ENCODE measurements around the gene CGB2.
"Not testable (repeated sequence)": the region's sequence is repeated elsewhere in the genome, so short reads cannot be mapped to it uniquely, and the experiment has no call there.

CGB2 gene

DNA sequence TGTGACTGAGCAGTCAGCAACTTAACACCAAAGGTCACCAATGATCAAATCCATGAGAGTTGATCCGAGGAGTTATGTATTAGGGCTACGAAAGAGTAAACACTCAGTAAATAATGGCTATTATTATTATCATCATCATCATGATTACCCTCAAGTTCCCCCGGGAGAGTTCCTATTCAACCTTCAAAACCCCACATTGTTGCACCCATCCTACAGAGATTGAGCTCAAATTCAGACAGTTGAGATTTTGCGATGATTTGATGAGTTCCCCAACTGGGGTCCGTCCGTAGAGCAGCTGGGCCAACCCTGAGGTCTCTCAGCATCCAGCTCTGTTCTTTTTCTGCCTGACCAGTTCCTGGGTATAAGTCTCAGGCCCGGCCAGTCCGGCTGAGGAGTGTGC lies 6.4 kb downstream of the CGB2 start:
- DNase-seq (ENCODE audit: low read depth in 2 of 2): not testable (repeated sequence)

- DNase-seq (ENCODE audit: low read depth in 2 of 2): not testable (repeated sequence)
These were observed 7.0 kb downstream of the CGB2 start for GRCh38 chr19:49038557-49039276.

DNA sequence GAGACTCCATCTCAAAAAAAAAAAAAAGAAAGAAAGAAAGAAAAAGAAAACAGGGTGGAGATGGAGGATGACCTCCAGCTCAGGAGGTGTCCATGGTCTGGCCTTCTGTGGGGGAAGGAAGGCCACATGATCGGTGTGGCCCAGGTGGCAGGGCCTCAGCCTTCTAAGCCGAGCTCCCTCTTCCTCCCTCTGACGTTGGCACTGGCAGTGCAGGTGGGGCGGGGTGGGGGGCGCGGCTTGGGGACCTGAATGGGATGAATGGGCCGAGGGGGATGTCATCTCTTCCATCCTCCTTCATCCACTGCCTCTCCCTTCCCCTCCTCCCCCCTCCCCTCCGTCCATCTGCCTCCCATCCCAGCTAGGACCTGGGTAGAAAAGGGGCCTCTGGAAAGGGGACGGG lies 8.0 kb downstream of the CGB2 start:
- not testable (repeated sequence) for DNase-seq (ENCODE audit: low read depth in 2 of 2)

DNA sequence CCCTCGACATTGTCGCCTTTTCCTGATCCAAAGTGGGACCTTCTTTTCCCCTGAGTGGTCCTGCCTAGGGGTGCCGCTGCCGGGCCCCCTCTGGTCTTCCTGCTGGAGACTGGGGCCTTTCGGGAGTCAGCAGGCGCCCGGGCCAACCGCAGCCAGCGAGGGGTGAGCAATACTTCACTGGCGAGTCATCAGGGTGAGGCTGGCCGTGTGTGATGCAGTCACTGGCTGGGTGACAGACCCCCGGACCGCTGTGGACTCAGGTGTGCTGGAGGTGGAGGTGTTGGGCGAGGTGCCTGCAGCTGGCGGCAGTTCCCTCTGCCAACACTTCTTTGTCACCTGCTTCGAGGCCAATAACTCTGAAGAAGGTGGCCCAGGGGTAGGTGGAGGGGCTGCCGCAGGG lies 10.5 kb downstream of the CGB2 start:
- DNase-seq (ENCODE audit: low read depth in 2 of 2): no peak

DNA sequence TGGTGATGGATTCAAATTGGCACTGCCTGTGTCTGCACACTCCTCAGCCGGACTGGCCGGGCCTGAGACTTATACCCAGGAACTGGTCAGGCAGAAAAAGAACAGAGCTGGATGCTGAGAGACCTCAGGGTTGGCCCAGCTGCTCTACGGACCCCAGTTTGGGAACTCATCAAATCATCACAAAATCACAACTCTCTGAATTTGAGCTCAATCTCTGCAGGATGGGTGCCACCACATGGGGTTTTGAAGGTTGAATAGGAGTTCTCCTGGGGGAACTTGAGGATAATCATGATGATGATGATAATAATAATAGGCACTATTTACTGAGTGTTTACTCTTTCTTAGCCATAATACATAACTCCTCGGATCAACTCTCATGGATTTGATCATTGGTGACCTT lies 11.0 kb downstream of the CGB2 start:
- DNase-seq (ENCODE audit: low read depth in 2 of 2): not testable (repeated sequence)

DNA sequence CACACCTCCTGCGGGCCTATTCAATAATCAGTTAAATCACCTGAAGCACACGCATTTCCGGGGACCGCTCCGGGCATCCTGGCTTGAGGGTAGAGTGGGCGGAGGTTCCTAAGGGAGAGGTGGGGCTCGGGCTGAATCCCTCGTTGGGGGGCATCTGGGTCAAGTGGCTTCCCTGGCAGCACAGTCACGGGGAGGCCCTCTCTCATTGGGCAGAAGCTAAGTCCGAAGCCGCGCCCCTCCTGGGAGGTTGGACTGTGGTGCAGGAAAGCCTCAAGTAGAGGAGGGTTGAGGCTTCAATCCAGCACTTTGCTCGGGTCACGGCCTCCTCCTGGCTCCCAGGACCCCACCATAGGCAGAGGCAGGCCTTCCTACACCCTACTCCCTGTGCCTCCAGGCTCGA lies 11.9 kb downstream of the CGB2 start, which contains the start of gene CGB5:
Gene CGB5, plus strand, starts transcription at position 301 of the 400 bp plus-strand sequence. CDS start 362 bp downstream, outside the sequence.
- DNase-seq (ENCODE audit: low read depth in 2 of 2): not testable (repeated sequence)

DNA sequence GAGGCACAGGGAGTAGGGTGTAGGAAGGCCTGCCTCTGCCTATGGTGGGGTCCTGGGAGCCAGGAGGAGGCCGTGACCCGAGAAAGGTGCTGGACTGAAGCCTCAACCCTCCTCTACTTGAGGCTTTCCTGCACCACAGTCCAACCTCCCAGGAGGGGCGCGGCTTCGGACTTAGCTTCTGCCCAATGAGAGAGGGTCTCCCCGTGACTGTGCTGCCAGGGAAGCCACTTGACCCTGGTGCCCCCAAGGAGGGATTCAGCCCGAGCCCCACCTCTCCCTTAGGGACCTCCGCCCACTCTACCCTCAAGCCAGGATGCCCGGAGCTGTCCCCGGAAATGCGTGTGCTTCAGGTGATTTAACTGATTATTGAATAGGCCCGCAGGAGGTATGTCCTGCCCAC lies 17.3 kb downstream of the CGB2 start, which contains the start of gene CGB8:
Gene CGB8, minus strand, starts transcription at position 101 of the 400 bp plus-strand sequence. CDS start 372 bp downstream, outside the sequence.
- DNase-seq (ENCODE audit: low read depth in 2 of 2): not testable (repeated sequence)

DNA sequence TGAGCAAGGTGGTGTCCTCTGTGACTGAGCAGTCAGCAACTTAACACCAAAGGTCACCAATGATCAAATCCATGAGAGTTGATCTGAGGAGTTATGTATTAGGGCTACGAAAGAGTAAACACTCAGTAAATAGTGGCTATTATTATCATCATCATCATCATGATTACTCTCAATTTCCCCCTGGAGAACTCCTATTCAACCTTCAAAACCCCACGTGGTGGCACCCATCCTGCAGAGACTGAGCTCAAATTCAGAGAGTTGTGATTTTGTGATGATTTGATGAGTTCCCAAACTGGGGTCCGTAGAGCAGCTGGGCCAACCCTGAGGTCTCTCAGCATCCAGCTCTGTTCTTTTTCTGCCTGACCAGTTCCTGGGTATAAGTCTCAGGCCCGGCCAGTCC lies 18.1 kb downstream of the CGB2 start:
- DNase-seq (ENCODE audit: low read depth in 2 of 2): not testable (repeated sequence)

DNA sequence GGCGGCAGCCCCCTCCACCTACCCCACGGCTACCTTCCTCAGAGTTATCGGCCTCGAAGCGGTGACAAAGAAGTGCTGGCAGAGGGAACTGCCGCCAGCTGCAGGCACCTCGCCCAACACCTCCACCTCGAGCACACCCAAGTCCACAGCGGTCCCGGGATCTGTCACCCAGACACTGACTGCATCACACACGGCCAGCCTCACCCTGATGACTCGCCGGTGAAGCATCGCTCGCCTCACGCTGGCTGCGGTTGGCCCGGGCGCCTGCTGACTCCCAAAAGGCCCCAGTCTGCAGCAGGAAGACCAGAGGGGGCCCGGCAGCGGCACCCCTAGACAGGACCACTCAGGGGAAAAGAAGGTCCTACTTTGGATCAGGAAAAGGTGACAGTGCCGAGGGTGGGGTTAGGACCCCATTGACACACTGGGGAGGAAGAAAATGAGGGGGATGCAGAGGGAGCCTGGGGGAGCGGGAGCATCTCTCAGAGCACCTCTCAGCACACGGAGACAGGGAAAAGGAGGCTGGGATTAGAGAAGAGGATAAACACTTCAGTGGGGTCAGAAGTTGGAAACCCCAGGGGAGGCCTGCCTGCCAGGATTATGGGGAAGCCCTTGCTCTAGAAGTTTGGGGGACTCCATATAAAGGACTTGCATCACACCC lies 18.8 kb downstream of the CGB2 start:
- not testable (repeated sequence) for DNase-seq (ENCODE audit: low read depth in 2 of 2)

DNA sequence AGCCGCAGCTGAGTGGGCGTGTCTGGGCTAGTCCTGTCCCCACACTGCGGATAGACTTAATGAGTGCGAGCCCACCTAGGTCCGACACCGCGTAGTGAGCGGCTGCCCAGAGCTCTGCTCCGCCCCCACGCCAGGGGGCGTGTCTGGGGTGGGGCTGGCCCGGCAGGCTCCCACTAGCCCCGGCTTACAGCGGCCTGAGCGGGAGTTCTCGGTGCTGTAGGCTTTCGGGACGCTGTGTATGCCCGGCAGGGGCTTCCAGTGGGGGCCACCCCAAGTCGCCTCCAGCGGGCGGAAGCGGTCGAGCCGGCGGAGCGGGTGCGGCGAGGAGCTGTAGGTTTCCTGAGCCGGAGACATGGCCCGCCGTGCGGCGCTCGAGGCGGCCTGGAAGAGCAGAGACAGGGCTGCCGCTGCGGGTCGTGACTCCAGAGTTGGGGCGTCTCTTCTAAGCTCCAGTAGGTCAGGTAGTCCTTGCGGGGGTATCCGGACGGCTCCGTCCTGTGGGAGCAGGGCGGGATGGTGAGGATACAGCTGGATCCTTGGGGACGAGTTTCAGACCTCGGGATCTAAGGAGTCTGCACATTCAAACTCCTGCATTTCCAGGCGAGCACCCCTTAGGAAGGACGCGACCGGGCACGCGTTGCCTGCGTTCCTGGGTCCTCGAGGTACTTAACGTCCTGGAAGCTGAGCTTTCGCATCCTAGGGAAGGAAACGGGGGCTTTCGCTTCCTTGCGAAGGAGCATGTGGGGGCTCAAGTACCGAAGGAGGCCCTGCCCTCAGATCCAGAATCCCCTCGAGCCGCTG lies 24.6 kb downstream of the CGB2 start:
- DNase-seq (ENCODE audit: low read depth in 2 of 2): no peak

DNA sequence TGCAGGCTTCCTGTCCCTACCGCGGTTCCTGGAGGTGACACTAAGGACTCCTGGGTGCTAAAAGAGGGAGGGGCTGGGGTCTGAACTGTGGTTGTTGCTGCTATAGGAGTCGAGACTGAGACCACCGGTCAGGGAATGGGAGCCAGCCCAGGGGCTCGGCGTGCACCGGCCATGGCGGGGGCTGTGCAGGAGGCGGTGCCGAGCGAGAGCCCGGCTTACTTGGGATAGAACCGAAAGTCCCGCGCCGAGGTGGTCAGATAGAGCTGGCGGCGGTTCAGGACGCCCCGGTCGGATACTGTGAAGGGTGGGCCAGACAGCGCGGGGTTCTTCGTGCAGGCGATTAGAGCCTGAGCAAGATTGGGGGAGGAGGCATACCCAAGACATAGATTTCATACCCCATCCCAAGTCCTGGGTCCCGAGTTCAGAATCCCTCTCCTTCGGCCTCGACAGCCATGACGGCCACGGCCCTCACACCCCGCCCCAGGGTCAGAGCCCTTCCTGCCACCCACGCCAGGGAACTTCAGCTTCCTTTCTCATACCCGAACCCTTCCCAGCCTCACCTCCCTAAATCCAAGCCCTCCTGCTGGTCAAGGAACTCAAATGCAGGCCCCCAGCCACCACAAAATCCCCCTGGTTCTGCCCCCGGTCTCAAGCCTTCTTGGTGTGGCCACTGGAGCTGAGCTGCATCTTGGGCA lies 25.4 kb downstream of the CGB2 start:
- DNase-seq (ENCODE audit: low read depth in 2 of 2): not testable (repeated sequence)

DNA sequence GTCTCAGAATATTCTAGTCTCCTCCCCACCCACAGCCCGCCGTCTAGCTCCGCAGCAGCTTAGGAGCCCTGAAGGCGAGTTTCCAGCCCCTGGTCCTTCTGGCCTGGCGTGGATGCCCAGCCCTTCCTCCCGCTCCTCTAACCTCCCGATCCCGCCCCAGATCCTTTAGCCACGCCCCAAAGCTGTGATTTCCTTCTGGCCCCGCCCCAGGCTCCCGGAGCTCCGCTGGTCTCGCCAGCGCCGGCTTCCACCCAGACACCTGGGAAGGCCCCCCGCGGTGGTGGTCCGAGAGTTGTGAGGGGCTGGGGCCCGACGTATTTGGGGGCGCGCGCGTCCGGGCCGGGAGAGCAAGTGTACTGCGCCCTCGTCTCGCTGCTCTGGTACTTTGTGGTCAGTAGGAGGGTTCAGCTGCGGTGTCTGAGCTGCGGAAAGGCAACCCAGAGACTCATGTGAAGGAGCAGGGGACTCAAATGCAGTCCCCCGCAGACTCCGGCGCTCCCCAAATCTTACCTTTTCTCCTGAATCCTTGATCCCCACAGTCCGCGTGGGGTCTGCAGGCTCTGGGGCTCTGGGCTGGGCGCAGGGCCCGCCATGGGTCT lies 26.0 kb downstream of the CGB2 start, which contains the start of gene CGB7:
Gene CGB7, minus strand, starts transcription at position 114 of the 599 bp plus-strand sequence. CDS start 2,374 bp downstream, outside the sequence.
- DNase-seq (ENCODE audit: low read depth in 2 of 2): no peak

DNA sequence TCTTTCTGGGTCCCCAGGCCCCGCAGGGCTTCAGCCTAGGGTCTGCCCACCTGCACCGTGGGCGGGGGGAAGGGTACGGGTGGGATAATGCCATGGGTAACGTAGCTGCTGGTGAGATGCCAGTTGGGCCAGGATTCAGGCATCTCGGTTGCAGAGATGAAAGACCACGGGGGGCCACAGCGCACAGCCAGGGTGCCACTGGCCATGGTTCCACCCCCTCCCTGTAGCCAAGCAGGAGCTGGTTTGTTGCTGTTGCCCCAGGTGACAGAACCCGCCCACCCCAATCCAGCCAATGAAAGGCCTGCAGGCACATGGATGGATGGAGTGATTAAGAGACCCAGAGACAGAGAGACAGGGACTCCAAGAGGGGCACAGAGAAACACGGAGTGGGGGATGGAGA lies 26.9 kb downstream of the CGB2 start:
- DNase-seq (ENCODE audit: low read depth in 2 of 2): no peak

- no peak for DNase-seq (ENCODE audit: low read depth in 2 of 2)
These were observed 27.4 kb downstream of the CGB2 start for GRCh38 chr19:49059053-49059452.

DNA sequence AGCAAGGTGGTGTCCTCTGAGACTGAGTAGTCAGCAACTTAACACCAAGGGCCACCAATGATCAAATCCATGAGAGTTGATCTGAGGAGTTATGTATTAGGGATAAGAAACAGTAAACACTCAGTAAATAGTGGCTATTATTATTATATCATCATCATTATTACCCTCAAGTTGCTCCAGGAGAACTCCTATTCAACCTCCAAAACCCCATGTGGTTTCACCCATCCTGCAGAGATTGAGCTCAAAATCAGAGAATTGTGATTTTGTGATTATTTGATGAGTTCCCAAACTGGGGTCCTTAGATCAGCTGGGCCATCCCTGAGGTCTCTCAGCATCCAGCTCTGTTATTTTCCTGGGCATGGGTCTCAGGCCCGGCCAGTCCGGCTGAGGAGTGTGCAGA lies 29.3 kb downstream of the CGB2 start:
- DNase-seq (ENCODE audit: low read depth in 2 of 2): no peak

GRCh38 chr19:49061445-49061844 lies 29.8 kb downstream of the CGB2 start:
- no peak for DNase-seq (ENCODE audit: low read depth in 2 of 2)

DNA sequence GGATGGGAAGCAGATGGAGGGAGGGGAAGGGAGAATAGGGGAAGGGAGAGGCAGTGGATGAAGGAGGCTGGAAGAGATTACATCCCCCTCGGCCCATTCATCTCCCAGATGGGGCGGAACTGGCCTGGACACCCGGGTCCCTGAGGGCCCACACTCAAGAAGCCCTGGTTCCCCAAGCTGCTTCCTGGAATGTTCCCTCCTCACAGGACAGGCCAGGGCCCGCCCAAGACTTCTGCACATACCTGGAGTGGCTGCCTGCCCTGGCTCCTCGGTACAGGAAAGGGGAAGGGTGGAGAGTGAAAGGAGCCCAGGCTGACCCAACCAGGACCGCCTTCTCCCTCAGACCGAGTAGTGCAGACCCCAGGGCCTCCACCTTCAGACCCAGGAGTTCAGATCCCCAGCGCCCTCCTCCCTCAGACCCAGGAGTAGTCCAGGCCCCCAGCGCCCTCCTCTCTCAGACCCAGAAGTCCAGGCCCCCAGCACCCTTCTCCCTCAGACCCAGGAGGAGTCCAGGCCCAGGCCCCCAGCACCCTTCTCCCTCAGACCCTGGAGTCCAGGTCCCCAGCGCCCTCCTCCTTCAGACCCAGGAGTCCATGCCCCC lies 32.4 kb downstream of the CGB2 start:
- DNase-seq (ENCODE audit: low read depth in 2 of 2): no peak

- DNase-seq (ENCODE audit: low read depth in 2 of 2): no peak
These were observed 33.3 kb downstream of the CGB2 start, which contains the start of gene NTF4 for GRCh38 chr19:49064768-49065611. Gene NTF4 (minus strand): TSS chr19:49064818. CDS start chr19:49061997, 2,821 bp downstream.

GRCh38 chr19:49065905-49066512 lies 34.3 kb downstream of the CGB2 start:
- DNase-seq (ENCODE audit: low read depth in 2 of 2): no peak
